Stomach (tissue), 4 donors: ENCODE measurements around the gene TMEM120B.
"Not testable (repeated sequence)": the region's sequence is repeated elsewhere in the genome, so short reads cannot be mapped to it uniquely, and the experiment has no call there.

Experiments
- CTCF ChIP-seq, 7 experiments: fragments of 450-650 bp in 4 of 7; fragments of 200-600 bp in 3 of 7; sonication (generic) in 3 of 7; IDR thresholded peaks; one replicate each; pipeline ENCODE4 v1.5.1; 2016 to 2019; ENCODE audit warnings: antibody characterized with exemption in 7 of 7, control low read depth in 2 of 7, mild to moderate bottlenecking in 1 of 7
- EP300 ChIP-seq: sonication (generic); formaldehyde crosslinking; IDR thresholded peaks from one replicate; pipeline ENCODE4 v1.6.1; 2017; ENCODE audit warnings: antibody characterized with exemption
- POLR2AphosphoS5 ChIP-seq, 3 donors: sonication (generic); formaldehyde crosslinking; IDR thresholded peaks; one replicate each; pipeline ENCODE4 v1.6.1; 2016; ENCODE audit warnings: antibody characterized with exemption in 3 of 3

DNA sequence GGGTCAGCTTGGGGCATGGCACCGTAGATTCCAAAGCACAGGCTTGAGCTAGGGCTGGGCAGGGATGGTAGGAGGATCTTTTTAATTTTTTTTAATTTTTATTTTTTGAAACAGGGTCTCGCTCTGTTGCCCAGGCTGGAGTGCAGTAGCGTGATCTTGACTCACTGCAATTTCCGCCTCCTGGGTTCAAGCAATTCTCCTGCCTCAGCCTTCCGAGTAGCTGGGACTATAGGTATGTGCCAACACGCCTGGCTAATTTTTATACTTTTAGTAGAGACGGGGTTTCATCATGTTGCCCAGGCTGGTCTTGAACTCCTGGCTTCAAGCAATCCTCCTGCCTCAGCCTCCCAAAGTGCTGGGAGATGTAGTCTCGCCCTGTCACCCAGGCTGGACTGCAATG lies 78.2 kb downstream of the TMEM120B start:
- not testable (repeated sequence) for TF ChIP-seq CTCF (IDR thresholded peaks at IDR 0.05); EP300; POLR2AphosphoS5 (IDR thresholded peaks at IDR 0.05)
